GM20000 (cell line): ENCODE results near the gene PGPEP1.
"Not testable (repeated sequence)": the region's sequence is repeated elsewhere in the genome, so short reads cannot be mapped to it uniquely, and the experiment has no call there.

Experiments used
- DNase-seq: peaks from one replicate; pipeline ENCODE4 v3.0.0; 2012; ENCODE audit warnings: low spot score
- TF ChIP-seq, protein P1 (sequence below): IDR thresholded peaks from 2 replicates; pipeline ENCODE4 v1.5.1; 2012; ENCODE audit warnings: mild to moderate bottlenecking, control low read depth; ENCODE audit errors: extremely low read depth, missing control alignments

The PGPEP1 gene

DNA sequence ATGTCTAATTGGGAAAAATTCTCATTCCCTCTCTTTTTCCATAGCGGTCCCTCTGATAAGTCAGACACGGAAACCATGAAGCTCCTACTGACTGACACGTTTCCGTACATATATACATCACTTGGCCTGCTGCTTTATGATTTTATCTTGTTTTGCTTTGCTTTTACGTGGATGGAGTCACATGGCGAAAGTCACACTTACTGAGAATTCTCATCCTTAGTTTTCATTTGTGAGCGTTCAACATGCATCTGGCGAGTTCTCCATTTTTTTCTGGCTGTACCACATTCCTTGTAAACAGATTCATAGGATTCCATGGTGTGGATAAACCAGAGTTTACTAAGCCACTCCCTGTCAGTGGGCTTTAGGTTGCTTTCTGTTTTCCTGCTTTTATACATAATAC, 21.2 kb downstream of the PGPEP1 start:
- TF ChIP-seq, protein P1, sequence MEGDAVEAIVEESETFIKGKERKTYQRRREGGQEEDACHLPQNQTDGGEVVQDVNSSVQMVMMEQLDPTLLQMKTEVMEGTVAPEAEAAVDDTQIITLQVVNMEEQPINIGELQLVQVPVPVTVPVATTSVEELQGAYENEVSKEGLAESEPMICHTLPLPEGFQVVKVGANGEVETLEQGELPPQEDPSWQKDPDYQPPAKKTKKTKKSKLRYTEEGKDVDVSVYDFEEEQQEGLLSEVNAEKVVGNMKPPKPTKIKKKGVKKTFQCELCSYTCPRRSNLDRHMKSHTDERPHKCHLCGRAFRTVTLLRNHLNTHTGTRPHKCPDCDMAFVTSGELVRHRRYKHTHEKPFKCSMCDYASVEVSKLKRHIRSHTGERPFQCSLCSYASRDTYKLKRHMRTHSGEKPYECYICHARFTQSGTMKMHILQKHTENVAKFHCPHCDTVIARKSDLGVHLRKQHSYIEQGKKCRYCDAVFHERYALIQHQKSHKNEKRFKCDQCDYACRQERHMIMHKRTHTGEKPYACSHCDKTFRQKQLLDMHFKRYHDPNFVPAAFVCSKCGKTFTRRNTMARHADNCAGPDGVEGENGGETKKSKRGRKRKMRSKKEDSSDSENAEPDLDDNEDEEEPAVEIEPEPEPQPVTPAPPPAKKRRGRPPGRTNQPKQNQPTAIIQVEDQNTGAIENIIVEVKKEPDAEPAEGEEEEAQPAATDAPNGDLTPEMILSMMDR = no peak
- DNase-seq = no peak

DNA sequence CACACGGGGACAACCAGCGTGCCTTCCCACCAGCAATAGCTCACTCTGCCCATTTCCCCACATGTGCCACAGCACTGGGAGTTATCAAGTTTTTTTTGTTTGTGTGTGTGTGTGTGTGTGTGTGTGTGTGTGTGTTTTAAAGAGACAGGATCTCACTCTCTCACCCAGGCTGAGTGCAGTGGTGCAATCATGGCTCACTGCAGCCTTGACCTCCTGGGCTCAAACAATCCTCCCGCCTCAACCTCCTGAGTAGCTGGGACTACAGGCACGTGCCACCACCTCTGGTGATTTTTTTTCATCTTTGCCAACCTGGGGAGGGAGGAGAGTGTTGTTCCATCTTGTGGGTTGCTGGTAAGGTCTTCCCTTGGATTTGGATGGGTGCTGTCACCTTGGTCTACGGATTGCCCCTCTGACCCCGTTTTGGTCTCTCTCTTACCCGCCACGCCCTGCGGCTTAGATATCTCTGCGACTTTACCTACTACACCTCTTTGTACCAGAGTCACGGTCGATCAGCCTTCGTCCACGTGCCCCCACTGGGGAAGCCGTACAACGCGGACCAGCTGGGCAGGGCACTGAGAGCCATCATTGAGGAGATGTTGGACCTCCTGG, 22.6 kb downstream of the PGPEP1 start:
- DNase-seq = no peak
- TF ChIP-seq, protein P1 = no peak

DNA sequence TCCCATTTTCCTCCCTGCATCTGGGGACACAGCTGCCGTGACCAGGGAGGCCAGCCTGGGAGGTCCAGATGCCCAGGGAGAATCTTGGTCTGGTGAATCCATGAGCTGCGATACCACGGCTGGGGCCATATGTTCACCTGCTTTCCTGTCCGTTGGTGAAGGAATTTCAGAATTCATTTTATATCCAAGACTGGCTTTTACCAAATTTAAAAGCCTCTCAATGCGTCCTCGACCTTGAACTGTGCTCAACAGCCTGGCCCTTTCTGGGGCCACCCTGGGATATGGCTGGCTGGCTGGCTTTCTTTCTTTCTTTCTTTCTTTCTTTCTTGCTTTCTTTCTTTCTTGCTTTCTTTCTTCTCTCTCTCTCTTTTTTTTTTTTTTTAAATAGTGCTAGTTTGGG, 23.4 kb downstream of the PGPEP1 start:
- TF ChIP-seq, protein P1 = no peak
- no peak for DNase-seq

DNA sequence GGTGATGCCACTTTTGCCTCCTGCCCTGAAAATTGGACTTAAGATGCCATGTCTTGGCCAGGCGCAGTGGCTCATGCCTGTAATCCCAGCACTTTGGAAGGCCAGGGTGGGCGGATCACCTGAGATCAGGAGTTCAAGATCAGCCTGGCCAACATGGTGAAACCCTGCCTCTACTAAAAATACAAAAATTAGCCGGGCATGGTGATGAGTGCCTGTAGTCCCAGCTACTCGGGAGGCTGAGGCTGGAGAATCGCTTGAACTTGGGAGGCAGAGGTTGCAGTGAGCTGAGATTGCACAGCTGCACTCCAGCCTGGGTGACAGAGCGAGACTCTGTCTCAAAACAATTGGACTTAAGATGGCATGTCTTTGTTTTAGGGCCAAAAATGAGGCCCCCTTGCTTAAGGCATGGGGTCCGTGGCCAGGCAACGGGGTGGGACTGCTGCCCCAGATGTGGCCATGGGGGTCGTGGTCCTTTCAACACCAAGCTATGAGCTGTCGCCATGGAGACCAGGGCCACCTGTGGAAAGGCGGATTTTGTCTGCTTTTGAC, 24.0 kb downstream of the PGPEP1 start:
- not testable (repeated sequence) for DNase-seq

DNA sequence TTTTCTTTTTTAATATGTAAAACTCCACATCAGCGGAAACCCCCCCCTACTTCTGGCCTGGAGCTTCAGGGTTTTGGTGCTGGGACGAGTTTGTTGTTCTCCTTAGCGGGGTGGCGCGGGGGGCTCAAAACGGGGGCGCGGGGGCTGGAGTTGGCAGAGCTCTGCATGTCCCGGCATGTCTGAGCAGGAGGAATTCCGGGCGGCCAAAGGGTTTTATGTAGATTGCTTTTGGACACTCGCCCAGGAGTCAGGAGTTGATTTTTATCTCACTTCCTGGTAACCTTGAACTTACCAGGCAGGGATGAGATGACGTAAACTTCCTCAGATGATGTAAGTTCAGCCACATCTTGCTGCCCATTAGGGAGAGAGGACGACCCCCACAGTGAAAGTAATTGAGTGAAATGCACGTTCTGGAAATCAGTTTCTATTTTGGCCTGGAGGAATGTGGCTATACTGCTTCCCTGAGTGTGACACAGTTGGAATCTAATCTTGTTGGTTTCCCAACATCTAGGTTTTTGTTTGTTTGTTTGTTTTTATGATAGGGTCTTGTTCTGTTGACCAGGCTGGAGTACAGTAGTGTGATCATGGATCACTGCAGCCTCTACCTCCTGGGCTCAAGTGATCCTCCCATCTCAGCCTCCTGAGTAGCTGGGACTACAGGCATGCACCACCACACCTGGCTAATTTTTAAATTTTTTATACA, 24.6 kb downstream of the PGPEP1 start:
- TF ChIP-seq, protein P1 = no peak
- no peak for DNase-seq

DNA sequence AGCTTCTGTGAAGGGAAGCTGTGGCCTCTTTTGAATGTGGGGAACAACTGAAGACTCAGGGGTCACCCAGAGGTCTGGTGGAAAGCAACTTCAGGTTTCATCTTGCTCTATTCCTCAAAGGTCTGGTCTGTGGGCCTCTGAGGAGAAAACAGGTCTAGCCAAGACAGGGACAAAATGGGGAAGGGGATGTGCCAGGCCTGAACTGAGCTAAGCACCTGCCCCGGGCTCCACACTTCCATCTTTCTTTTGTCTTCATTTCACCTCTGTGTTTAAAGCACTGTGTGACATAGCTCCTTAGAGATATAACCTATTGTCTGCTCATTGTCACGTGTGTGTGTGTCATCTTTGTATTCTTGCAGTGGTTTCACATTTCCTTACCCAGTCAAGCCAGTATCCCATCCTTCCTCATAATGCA, 25.6 kb downstream of the PGPEP1 start:
- TF ChIP-seq, protein P1 = no peak

DNA sequence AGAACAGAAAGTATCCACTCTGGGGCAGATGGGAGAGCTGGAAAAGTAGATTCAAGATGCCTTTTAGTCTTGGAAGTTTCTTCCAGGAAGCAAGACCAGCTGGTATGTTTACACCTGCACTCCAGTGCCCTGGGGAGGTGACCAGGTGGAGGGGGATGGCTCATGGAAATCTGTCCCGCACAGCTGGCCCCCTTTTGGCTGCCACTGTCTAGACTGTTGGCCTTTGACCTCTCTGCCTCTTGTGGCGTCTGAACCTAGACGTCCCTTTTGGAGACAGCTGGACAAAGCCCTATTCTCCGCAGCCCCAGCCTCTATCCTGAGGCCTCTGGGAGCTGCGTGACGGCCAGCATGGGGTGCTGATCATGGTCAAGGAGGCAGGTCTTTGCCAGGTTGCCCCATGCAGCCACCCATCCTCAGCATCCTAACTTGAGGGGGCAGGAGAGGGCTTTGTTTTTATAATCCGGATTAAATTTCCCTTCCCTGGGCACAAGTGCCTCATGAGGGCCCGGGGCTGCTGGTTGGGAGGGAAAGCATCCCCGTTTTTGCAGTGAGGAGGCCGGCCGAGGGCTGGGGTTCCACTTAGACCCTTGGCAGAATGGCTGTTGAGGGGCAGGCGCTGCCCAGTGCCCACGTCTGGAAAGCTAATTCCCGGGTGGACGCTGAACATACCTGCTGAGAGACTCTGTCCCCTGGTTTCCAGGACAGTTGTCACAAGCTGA, 28.3 kb downstream of the PGPEP1 start:
- DNase-seq = no peak
- TF ChIP-seq, protein P1 = no peak

More for the DNA sequence above, 25.6 kb downstream of the PGPEP1 start:
- no peak for DNase-seq
